COLO668 (cell line): ENCODE results near the gene PRR7.

Experiments
- DNase-seq: peaks from one replicate; lab custom pipeline; 2025; ENCODE audit not compliant: unreplicated experiment; lab: John Stamatoyannopoulos, UW

PRR7 gene

GRCh38 chr5:177450667-177451424 is 4.2 kb downstream of the PRR7 start:
- DNase-seq = no peak

DNA sequence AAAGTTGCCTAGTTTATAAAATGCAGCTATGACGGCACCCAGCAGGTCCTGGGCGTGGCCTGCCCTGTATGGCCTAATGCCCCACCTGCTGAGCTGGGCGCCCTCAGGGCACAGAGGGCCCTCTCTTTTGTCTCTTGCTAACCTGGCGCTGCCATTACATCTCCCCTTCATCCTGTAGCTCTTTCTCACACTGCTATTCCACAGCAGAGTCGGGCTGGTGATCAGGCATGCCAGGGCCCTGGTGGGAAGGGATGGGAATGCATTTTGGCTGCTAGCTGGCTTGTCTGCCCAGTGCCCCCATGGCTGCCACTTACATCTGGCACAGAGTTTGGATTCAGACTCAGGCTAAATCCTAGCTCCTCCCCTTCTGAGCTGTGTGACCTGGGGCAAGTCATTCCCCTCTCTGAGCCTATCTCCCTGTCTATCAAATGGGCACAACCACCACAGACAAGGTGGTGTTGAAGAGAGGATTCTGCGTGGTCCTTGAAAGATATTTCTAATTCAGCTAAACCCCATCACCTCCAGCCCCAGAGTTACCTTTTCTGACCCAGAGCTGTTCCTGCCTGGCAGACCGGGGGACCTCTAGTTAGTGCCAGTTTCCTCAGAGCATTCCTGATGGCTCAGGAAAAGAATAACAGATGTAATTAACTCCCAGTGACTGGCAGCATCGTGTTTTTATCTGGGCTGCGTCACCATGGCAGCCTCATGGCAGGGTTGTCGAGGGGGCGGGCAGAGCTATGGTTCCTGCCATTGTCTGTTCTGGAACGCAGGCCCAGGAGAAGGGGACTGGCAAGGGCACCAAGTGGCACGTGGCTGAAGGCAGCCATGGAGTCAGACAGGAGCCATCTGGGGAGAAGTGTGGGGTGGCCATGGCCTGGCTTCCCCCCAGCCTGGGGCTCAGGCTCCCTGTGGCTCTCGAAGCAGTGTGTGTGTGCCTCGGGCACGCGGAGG is 6.3 kb downstream of the PRR7 start:
- peak; percentile 21 for DNase-seq

- DNase-seq = peak; percentile 24
These were observed 7.3 kb downstream of the PRR7 start for GRCh38 chr5:177453852-177454396.

DNA sequence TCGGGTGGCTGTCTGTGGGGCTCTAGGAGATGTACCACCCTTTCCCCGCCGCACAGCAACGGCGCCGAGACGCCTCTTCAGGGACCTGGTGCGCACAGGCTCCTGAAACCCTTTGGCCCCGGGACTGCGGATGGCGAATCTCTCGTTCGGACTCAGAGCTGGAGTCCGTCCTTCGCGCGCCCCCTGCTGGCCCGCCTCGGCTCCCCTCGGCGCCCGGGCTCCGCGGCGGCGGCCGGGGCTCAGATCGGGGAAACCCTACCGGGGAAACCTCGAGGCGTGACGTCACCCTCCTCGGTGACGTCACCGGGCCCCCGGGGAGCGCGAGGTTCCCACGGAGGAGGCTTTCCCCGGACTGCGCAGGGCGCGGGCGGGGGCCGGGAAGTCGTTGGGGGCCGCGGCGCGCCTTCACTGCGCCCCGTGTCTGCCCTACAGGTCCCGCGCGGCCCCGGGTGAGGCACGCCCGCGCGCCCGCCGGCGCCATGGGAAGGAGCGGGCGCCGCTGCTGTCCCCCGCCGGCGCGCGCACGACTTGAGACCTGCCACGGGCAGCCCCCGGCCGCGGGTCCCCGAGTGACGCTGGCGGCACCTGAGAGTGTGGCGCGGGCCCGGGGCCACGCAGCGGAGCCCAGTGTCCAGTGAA is 7.9 kb downstream of the PRR7 start:
- peak; percentile 88 for DNase-seq

GRCh38 chr5:177455036-177455660 is 8.5 kb downstream of the PRR7 start:
- peak; percentile 87 for DNase-seq

DNA sequence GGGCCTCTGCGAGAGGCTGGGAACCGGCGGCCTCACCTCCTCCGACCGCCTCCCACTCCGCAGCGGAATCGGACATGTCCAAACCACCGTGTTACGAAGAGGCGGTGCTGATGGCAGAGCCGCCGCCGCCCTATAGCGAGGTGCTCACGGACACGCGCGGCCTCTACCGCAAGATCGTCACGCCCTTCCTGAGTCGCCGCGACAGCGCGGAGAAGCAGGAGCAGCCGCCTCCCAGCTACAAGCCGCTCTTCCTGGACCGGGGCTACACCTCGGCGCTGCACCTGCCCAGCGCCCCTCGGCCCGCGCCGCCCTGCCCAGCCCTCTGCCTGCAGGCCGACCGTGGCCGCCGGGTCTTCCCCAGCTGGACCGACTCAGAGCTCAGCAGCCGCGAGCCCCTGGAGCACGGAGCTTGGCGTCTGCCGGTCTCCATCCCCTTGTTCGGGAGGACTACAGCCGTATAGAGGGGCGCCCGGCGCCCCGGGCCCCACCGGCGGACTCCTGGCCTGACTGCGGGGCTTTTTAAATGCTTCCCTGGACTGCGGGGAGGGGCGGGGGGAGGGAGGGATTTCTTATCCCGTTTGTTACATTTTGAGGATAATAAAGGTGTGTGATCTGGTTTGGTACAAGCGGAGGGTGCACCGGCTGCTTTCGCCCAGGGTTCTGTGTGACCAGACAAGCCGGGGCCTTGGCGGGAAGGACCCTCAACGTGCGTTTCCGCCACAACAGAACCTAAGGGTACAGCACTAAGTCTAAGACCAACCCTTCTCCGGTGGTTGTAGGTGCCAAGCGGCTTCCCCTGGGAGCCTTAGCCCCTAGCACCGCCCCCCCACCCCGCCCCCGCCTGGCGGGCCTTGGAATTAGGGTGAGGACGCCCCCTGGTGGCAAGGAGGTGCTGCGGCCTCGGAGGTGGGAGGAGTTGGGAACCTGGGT is 9.3 kb downstream of the PRR7 start:
- DNase-seq = peak; percentile 86

DNA sequence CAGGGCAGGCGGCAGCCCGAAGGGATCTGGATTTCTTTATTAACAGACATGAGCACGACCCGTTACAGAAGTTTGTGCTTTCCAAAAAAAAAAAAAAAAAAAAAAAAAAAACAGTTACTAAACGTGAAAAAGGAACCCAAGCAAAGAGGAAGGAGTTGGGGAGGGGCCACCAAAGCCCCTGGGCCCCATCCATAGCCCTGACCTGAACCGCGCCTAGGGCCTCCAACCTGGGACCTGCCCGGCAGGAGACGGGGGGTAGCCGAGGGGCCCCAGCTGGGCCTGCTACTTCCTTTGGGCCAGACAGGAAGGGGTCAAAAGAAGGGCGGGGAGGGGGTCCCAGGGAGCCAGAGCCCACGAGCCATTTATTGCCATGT is 10.0 kb downstream of the PRR7 start:
- DNase-seq = no peak

DNA sequence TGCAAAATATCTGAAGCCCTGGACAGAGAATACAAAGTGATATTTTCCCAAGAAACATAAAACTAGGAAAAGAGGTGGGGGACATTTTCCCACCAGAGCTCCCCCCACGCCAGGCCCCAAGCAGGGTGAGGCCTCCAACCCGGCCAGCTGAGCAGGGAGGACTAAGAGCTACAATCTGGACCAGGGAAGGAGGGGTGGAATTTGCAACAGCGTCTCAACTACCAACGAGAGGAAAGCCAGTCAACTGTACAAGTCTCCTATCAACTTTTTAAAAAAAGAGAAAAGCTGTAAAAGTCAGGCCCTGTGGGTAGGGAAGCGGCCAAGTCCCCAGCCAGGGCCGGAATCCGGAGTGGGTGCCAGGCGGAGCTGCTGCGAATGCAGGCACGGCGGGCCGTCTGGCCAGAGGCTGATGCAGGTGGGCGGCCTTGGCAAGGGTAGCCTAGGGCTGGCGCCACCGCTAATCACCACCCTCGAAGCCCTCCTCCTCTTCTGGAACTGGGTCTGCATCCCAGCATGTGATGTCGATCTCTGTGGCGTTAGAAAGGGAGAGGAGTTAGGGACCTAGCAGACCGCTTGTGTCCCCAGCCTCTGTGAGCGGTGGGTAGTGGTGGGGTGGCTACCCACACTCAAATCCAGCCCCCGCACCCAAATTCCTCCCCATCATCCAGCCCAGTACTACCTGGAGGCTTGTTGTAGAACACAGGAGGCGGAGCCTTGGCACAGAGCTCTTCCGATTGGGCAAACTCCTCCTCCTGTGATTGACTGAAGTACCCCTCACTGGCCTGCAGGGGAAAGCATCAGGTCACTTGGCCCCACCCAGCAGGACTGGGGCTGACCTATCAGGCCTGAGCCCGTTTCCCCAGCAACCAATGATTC is 10.6 kb downstream of the PRR7 start:
- peak; percentile 67 for DNase-seq

- DNase-seq = no peak
These were observed 11.5 kb downstream of the PRR7 start for GRCh38 chr5:177457852-177458681.

DNA sequence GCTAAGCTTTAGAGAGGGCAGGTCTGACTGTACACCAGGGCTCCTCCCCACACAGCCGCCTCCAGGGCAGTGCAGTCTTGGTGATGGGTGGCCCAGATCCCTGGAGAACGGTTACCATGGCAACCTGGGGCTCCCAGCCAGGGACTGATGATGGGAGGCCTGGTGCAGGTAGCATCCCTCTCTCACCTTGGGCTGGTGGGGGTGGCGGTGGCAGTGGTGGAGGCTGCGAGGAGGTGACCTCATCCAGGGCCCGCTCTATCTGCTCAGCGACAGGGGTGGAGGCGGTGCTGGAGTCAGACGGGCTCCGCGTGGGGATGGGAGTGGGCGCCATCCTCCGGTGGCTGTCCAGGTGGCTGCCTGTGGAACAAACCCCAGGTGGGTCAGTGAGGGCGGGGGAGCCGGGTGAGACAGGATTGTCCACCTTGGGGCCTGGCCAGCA is 12.3 kb downstream of the PRR7 start:
- DNase-seq = no peak

DNA sequence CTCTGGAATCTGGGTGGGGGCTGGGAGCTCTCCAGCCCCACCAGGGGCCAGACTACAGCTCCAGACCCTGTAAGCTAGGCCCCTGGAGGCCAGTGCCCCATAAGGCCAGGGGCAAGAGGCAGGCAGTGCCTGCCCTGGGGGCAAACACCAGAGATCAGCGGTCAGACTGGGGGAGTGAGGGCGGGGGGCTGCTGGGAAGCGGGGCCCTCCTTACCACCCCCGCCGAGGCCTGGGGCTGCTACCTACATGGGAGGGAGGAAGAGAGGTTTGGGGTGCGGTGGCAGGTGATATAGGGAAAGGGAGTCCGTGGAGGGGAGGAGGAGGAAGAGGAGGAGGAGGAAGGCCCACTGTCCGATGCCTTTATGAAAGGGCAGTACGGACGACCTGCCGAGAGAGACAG is 12.7 kb downstream of the PRR7 start:
- DNase-seq = no peak

DNA sequence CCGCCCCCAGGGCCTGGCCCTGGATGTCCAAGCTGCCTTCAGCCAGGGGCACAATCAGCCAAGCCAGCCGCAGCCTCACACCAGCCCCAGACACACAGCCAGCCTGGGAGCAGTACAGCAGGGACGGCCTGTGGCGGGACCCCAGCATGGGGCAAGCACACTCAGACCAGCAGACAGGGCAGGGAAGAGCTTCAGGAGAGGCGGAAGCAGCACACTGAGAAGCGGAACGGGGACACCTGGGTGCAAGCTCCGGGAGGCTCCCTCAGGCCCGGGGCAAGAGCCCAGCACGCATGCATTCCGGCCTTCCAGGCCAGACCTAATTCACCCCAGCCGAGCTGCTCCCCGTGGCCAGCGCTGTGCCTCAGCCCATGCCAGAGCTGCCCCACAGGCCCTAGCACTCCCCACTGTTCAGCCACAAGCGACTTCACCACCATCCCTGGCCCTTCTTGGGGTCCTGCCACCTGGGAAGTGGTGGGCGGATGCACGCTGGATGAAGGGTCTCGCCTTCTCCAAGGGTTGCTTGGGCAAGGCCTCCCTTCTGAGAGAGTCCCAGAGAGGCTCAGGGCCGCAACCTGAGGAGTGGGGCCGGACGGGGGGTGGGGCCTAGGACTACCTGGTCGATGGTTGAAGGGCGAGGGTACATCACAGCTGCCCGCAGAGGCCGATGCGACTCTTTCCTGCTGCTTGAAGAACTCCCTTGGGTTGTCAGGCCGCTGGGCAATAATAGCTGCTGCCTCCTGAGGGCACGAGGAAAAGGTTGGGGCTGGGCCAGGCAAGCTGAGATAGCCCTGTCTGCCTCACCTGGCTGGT is 13.4 kb downstream of the PRR7 start:
- DNase-seq = no peak

GRCh38 chr5:177462021-177462670 is 15.5 kb downstream of the PRR7 start:
- no peak for DNase-seq

DNA sequence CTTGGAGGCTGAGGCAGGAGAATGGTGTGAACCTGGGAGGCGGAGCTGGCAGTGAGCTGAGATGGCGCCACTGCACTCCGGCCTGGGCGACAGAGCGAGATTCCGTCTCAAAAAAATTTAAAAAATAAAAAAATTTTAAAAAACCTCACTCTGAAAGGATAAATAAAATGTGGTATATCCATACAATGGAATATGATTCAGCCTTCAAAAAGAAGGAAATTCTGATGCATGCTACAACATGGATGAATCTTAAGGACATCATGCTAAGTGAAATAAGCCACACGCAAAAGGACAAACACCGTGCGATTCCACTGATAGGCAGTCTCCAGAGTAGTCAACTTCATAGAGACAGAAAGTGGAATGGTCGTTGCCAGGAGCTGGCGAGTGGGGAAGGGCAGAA is 18.4 kb downstream of the PRR7 start:
- DNase-seq = no peak

DNA sequence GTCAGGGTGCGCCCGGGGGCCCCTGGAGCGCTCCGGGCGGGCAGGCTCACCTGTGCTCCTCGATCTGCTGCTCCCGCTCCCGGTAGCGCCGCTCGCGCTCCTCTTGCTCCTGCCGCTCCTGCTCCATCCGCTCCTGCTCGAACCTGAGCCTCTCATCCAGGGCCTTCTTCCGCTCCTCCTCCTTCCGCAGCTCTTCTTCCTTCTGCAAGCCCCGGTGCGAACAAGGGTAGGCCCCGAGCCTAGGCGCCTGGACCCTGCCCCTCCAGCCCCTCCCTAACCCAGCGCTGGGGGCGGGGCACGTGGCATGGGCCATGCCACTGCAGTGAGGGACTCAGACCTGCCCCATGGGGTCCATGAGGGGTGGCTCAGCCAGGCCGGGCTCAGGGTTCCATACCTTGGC is 20.2 kb downstream of the PRR7 start:
- DNase-seq = no peak

DNA sequence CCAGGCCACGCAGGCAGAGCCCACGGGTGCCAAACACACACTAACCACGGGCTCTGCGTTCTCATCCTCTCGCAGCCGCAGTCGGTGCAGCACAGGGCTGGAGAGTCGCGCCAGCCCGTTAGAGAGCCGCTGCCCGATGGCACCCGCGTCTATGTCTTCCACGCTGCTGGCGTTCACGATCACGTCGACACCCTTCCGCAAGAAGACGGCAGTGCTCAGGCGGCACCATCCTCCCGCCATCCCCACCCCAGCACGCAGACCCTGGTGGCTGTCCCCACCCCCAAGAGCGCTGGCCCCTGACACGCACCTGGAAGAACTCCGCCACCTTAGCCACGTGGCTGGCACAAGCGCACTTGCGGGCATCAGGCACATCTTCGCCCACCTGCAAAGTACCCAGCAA is 20.8 kb downstream of the PRR7 start:
- no peak for DNase-seq

DNA sequence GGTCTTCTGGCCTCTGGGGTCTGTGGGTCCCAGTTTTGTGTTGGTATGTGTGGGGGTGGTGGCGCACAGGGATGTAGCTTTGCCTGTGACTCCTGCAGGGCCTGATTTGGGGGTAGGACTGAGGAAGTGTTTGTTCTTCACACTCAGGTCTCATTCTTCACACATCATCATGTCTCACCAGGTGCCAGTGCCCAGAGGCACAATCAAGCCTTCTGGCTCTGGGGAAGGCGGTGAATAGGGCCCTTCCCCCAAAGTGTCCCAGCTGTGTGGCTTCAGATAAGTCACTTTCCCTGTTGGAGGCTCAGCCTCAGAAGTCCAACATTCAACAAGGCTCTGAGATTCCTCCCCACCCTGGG is 21.7 kb downstream of the PRR7 start:
- no peak for DNase-seq
